NCI-H345 treated with DMSO at 0.1 percent for 48 hours (cell line): ENCODE data around the gene MRPL58.
"Not testable (repeated sequence)": the region's sequence is repeated elsewhere in the genome, so short reads cannot be mapped to it uniquely, and the experiment has no call there.

Experiments used
- DNase-seq: peaks from one replicate; lab custom pipeline; 2025; ENCODE audit not compliant: unreplicated experiment; lab: John Stamatoyannopoulos, UW

MRPL58 gene

DNA sequence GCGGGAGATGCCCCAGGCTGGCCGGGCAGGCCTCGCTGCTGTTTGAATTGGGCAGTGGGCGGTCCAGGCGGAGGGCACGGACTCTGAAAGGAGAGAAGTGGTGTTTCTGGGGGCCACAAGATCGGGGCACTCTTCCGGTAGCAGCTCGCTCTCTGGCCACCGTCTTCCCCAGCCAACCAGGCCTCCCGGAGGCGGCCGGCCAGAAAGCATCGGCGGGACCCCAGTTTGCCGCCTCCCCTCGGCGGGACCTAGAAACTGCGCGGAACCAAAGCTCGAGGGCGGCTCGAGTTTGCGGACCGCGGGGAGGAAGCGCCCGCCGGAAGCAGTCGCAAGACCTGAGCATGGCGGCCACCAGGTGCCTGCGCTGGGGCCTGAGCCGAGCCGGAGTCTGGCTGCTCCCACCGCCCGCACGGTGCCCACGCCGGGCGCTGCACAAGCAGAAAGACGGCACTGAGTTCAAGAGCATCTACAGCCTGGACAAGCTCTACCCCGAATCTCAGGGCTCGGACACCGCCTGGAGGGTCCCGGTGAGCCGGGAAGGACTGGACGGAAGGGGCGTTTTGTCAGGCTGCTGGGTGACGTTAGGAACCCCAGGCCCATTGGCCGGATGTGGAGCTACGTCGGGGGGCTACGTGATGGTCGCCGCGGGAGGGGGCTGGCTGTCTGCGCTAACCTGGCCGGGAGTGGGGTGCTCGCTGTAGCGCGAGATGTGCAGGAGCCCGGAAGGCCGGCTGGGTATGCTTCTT lies at the start of gene MRPL58:
Gene MRPL58 (plus strand): TSS at position 325 of the 746 bp plus-strand sequence. CDS start 17 bp downstream, at position 342.
- DNase-seq: peak; percentile 84

DNA sequence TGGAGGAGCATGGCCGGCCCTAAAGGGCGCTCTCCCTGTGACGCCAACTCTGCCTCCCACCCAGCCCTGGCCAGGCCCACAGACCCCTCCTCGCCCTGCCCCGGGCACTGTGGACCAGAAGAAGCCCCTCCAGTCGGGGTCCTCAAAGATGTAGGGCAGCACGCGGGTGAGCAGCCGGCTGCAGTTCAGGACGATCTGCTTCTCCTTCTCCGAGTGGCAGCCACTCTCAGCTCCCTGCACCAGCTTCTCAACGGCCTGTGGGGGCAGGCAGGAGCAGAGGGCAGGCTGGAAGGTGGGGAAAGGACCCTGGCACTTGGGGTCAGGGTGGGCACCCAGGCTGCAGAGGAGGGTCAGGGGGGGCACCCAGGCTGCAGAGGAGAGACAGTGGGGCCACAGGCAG lies 48.8 kb upstream of the MRPL58 start:
- DNase-seq: no peak

DNA sequence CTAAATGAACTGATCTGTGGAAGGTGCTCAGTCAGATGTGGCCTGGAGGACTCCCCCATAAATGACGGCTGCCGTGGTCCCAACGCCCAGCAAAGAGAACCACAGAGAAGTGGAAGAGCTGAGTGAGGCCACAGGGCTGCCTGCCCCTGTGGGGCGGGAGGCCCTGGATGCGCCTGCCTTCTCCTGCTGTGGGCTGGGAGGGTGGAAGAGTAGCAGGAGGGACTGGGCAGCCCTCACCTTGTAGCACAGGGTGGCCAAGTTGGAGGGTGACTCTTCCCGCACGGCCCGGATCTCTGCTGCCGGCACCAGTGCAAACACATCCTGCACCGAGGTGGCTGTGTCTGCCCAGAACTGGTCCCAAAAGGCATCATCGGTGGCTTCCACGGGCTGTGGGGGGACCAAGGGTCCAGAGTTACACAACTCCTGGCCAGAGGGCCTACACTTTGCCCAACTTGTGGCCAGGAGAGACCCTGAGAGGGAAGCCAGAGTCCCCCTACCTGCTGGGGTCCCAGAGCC lies 48.2 kb upstream of the MRPL58 start:
- DNase-seq: no peak

DNA sequence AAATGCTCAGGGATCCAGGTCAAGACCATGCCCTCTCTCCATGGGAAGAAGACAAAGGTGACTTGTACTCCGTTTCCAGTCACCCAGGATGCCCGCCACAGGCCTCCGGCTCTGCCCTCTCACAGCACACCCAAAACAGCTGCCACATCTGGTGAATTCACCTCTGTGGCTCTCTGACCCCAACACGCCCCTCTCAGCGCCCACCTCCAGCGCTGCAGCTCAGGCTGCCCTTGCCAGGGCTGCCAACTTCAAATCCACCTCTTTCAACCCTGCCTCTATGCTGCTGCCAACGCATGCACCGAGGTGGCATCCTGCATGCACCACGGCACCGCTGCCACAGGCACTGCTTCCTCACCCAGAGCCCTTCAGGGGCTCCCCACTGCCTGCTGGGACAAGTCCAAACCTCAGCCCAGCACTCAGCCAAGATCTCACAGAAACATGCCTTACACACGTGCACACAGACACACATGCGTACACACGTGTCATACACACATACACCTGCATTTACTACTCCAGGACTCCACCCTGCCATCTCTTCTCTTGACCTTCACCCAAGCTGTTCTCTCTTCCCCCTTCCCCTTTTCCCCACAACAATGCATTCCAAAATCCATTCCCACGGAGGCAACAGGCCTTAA lies 47.4 kb upstream of the MRPL58 start:
- no peak for DNase-seq

DNA sequence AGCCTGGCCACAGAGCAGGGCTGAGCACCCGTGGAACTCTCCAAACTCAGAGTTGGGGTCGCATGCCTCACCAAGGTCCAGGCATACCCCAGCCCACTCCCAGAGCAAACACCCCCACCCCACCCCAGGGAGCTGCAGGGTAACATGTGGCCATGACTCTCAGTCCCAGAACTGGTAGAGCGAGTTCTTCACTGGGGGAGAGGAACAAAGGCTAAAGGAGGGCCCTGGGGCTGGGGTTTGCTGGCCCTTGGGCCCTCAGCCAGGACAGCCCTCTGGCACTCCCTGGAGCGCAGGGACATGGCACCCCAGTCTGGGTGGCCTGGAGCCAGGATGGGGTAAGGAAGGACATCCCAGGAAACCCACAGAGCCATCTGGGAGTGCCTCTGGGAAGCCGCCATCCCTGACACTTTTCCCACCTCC lies 44.1 kb upstream of the MRPL58 start:
- DNase-seq: no peak

DNA sequence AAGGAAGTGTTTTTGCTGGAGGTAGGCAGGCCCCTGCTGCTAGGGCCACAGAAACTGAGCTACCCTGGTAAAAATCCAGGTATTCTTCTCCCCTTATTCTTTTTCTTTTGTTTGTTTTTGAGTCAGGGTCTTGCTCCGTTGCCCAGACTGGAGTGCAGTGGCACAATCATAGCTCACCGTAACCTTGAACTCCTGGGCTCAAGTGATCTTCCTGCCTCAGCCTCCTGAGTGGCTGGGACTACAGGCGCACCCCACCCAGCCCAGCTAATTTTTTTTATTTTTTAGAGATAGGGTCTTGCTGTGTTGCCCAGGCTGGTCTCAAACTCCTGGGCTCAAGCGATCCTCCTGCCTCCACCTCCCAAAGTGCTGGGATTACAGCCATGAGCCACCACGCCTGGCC lies 43.0 kb upstream of the MRPL58 start:
- DNase-seq: not testable (repeated sequence)

DNA sequence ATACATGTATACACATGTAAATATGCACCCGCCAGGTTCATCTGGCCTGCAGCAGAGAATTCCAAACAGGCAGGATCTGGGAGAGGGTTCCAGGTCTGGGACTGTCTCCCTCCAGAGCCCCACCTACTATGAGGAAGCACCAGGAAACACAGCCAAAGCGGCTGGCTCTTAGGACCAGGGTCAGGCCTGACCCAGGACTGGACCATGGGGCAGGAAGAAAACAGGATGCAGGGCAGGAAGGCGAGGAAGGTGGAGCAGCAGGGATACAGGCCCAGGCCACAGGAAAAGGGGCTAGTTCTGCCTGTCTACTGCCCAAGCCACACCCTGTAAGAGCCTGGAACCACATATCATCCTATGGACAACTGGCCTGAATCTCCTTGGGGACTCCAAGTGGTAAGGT lies 42.1 kb upstream of the MRPL58 start:
- DNase-seq: no peak

DNA sequence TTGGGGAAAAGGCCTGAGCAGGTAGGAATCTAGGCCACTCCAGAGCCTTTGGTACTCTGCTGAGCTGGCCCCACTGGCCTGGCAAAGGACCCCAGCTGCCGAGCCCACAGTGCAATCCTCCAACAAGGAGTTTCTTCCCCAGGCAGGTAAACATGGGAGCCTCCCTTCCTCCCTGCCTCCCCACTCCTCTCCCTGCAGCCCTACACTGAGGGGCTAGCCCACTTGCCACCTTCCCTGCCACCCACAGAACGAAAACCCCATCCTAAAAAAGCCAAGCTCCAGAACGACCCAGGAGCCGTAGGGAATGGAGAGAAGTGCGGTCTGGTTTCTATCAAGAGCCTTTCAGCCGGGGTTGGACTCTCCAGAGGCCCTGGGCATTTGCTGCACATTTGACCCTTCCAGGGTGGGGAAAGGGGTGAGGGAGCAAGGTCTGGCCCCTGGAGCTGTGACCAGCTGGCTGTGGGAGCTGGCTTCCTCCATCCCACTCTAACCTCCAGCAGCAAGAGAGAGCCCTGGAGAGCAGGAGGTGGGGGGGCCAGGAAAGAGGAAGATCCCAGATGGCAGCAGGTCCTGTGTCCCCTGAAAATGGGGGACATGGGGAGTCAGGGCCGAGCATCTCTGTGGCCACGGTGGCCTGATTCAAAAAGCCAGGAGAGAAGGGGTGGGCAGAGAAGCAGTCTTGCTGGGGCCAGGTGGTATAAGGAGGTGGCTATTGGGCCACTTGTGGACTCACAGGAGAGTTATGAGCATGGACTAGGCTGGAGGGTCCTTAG lies 41.2 kb upstream of the MRPL58 start:
- no peak for DNase-seq

DNA sequence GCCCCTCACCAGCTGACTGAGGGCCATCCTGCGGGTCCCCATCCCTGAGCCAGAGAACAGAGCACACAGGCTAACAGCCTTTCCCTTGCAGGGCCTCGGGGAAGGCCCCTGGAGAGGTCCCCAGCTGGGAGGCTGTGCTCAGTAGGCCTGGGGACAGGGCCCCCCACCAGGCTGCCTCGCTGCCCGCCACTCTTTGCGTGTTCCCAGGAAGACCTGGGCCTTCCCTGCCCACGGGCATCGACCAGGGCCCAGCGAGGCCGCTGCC lies 40.7 kb upstream of the MRPL58 start:
- peak; percentile 48 for DNase-seq

DNA sequence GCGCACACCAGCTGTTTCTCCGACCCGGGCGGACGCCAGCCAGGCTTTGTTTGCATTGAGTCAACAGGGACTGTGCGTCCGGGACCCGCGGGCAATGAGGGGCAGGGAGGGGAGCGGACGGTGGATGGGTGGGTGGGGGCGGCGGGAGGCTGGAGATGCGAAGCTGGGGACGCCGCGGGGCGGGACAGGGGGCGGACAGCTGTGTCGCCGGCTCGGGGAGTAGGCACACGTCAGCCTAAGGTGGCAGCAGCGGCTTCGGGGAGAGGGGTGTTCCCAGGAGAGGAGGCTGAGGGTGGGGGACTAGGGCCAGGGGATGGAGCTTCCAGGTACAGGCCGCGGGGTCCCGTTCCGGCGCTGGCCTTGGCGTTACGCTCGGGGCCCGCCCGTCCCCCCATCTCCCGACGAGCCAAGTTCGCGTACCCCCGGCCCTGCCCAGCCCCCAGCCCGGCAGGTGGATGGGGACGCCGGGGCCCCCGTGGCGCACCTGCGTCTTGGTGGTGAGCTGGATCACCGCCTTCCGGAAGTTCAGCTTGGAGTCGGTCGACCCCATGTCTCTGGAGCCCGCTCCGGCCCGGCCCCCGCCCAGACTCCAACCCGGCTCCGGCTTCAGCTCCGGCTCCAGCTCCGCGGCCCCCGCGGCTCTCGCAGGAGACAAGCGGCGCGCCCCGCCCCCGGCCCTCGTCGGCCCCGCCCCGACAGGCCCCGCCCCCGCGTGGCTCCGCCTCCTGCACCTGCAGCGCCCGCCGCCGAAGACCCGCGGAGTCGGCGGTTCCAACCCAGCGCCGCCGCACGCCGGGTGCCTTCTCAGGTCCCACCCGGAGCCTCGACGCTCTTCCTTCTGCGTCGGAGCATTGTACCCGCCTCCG lies 40.1 kb upstream of the MRPL58 start, which contains the start of gene HID1:
Gene HID1 (minus strand): TSS at position 653 of the 866 bp plus-strand sequence. CDS start 103 bp downstream, at position 550.
- DNase-seq: peak; percentile 62

DNA sequence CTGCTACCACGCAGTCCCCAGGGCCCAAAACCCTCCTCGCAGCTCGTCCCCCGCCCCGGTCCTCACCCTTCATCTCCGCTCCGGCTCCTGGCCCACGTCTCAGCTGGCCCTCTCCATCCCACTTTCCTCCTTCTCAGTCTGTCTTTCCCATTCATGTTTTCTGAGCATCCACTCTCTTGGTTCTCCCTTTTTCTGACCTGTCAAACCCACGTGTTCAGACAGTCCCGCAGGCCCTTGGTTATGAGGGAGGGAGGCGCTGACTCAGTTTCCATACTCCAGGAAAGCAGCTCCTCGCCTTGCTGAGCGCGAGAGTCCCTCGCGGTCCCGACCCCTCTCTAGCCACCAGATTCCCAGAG lies 39.5 kb upstream of the MRPL58 start:
- no peak for DNase-seq

DNA sequence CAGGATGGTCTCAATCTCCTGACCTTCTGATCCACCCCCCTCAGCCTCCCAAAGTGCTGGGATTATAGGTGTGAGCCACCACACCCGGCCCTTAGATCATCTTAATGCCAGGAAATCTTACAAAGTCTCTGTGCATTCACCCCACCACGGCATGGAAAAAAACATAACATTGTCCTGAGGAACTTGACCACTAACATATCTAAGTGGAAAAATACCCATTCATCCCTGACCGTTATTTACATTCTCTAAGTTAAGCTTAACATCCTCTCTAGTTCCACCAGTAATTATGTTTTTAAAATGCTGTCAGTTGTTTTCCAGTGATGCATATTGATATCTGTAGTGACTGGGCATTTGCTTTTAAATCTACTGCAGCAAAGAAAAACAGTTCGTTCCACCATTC lies 36.5 kb upstream of the MRPL58 start:
- DNase-seq: no peak

DNA sequence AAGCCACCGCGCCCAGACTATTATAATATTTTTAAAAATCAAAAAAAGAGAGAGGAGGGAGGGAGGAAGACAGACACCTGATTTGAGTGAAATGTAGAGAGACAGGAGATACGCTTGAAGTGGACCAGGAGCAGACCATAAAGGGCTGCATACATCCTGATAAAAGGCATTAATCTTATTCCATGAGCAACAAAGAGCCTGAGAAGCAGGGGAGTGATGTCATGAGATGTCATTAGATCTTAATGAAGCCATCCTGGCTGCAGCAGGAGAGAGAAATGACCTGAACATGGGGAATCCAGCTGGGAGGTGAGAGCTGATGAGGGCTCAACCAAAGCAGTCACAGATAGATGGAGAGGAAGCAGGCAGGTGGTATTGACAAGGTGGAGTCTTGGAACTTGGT lies 34.7 kb upstream of the MRPL58 start:
- DNase-seq: no peak

DNA sequence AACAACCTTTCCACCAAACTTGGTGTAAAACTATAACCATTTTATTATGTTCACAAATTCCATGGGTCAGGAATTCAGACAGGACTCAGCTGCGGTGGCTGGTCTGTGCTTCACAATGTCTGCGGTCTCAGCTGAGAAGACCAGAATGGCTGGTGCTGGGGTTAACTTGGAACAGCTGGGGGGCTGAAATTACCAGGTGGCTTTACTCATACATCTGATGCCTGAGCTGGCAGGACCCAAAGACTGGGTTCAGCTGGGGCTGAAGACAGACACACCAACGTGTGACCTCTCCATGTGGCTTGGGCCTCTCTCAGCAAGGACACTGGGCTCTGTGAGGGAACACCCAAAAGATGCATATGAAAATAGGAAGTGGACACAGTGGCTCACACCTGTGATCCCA lies 34.2 kb upstream of the MRPL58 start:
- no peak for DNase-seq

DNA sequence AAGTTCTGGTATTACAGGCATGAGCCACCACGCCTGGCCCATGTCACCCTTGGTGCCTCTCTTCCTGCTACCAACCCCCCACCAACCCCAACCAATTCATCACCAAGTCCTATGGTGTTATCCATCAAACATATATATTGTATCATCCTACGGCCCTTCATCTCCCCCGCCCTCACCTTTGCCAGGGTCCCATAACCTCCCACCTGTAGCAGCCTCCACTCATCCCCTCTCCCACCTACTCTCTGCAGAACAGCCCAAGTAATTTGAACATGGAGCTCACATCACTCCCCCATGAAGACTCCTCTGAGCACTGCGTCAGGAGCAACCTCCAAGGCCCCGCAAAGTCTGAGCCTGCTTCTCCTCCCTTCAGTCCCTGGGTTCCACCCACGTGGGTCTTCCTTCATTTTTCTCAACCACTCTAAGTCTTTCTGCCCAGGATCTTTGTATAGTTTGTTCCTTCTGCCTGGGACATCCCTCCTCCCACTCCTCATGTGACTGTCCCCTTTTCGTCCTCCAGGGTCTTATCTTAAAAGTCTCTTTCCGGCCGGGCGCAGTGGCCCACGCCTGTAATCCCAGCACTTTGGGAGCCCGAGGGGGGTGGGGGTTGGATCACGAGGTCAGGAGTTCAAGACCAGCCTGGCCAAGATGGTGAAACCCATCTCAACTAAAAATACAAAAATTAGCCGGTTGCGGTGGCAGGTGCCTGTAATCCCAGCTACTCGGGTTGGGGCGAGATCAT lies 32.9 kb upstream of the MRPL58 start:
- DNase-seq: no peak

DNA sequence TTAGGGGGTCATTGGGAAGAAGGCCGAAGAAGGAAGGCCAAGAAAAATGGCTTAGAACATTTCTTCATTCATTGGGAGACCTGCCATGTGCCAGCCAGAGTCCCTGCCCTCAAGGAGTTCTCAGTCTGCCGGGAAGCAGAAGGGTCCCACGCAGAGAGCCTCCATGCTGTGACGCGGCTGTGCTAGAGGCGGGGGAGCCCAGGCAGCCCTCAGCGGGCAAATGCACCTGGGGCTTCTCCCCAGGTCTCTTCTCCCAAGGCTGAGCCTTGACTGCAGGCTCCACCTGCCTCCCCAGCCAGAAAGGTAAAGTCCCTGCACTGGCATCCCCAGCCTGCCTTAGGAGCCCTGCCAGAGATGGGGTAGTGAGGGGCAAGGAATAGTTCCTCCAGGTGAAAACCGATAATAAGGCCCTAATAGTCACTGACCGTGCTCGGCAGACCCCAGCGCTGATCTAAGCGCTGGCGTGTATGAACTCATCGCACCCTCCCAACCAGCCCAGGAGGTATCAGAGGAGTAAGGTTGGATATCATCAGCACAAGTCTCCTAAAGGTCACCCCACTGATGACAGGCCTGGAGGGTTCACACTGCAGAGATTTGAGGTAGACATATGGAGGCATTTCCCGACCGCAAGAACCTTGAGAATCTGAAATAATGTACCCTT lies 31.0 kb upstream of the MRPL58 start:
- no peak for DNase-seq

DNA sequence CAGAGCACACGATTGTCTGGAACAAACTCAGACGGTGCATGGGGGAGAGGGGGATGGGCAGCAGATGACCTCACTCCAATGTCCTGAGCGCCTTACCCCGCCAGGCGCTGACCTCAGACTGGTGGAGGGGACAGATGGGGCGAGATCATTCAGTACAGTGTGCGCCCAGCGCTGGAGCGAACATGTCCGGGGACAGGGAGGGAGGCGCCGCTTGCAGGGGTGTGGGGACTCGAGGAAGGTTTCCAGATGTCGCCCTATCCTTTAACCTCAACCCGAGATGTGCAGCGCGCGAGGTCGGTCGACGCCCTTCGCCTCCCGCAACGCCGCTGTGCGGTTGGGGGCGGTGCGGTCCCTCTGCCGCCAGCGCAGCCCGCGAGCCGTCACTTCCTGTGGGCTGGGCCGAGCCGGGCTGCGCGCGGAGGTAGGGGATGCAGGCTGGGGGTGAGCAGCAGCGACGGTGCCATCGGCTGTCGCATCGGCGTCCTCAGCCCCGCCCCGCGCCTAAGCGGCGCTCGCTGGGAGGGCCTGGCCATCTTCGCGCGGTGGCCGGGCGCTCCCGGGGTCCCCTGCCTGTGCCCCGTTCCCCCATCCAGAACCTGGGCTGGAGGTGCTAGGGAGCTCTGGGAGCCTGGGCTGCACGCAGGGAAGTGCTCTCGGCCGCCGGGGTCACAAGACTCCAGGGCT lies 30.3 kb upstream of the MRPL58 start:
- DNase-seq: peak; percentile 77

DNA sequence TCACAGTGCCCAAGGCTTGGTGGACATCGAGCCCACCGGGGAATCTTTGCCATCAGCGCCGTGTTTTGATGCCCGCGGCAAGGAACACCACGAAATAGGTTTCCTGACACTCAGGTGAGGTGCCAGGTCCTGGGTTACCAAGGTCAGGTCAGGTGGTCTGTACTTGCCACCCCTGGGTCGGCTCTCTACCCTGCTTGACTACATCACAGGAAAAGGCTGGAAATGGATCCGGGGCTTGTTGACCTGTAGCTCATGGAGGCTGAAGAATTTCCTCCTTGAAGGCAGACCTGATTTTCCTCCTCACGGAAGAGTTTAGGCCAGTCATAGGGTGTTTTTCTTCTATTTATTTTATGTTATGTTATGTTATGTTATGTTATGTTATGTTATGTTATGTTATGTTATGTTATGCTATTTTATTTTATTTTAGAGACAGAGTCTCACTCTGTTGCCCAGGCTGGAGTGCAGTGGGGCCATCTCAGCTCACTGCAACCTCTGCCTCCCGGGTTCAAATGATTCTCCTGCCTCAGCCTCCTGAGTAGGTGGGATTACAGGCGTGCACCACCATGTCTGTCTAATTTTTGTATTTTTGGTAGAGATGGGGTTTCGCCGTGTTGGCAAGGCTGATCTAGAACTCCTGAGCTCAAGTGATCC lies 29.7 kb upstream of the MRPL58 start:
- peak; percentile 48 for DNase-seq

DNA sequence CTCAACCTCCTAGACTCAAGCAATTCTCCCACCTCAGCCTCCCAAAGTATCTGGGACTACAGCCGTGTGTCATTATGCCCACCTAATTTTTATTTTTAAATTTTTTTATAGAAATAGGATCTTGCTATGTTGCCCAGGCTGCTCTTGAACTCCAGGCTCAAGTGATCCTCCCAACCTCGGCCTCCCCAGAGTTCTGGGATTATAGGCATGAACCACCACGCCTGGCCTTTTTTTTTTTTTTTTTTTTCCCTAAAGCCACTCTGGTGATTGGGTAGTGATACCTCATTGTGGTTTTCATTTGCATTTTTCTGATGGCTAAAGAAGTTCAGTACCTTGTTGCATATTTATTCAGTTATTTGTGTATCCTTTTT lies 26.3 kb upstream of the MRPL58 start:
- no peak for DNase-seq
